Urinary bladder (tissue), 4 donors: Measurements from ENCODE around the gene SLC2A1. TPM values are rescaled to one million over a fixed set of nuclear protein-coding genes. Genes with fewer than 3 reads are reported as not detected.
"Not testable (repeated sequence)": the region's sequence is repeated elsewhere in the genome, so short reads cannot be mapped to it uniquely, and the experiment has no call there.

ENCODE experiments used
- DNase-seq: peaks from one replicate; pipeline ENCODE4 v3.0.0-alpha.2; 2015; ENCODE audit errors: extremely low spot score
- H3K27ac ChIP-seq: one replicate; pipeline ENCODE4 v1.5.1; 2013; ENCODE audit warnings: low read depth, mild to moderate bottlenecking, moderate library complexity
- H3K36me3 ChIP-seq: one replicate; pipeline ENCODE4 v1.6.1; 2013; ENCODE audit warnings: mild to moderate bottlenecking, moderate library complexity; ENCODE audit not compliant: insufficient read depth
- H3K4me1 ChIP-seq: one replicate; pipeline ENCODE4 v1.6.1; 2013; ENCODE audit warnings: mild to moderate bottlenecking, moderate library complexity; ENCODE audit not compliant: insufficient read depth
- H3K4me3 ChIP-seq: one replicate; pipeline ENCODE4 v1.5.1; 2013; ENCODE audit warnings: low read depth, low read length
- WGBS: extraction: QIAGEN DNeasy Blood & Tissue Kit; methylation state at CpG from one replicate; pipeline ENCODE4 v1.1.7; 2013; 5-methylcytosine and 5-hydroxymethylcytosine counted together
- polyA plus RNA-seq: library from polyadenylated mRNA; stranded (reverse); fragments of 200-250 nt; gene quantifications from one replicate; pipeline ENCODE4 v1.2.3, GENCODE V29; 2013
- total RNA-seq: library from RNA; depleted of rRNA; stranded (reverse); fragments of >200 nt; gene quantifications from one replicate; pipeline ENCODE4 v1.2.3, GENCODE V29; 2014
- donor health status: healthy with polysubstance abuse.
- donor health status: healthy.

The SLC2A1 gene
- total and polyA plus RNA-seq, 2 donors, result 56.1 to 78.5 TPM

DNA sequence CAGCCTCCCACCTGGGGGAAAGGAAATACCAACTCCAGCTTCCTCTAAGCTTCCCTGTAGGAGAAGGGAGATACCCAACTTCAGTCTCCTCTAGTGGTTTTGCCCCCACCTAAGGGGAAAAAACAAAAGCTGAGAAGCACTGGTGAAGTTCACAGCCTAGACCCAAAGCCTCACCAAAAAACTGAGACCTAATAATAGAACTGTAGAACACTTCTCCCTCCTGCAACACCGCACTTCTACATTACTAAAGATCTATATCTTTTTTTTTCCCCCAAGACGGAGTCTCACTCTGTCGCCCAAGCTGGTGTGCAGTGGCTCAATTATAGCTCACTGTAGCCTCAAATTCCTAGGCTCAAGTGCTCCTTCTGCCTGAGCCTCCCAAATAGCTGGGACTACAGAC is 43.2 kb downstream of the SLC2A1 start:
- 92% methylated on average over 3 of the region's 3 CpGs for WGBS
- Histone ChIP-seq H3K4me1 (no peaks in the 10 kb centered on the region), H3K27ac (no peak overlapping the region), H3K36me3 (no peaks in the 10 kb centered on the region), H3K4me3 (no peak overlapping the region)
- DNase-seq, result no peak

DNA sequence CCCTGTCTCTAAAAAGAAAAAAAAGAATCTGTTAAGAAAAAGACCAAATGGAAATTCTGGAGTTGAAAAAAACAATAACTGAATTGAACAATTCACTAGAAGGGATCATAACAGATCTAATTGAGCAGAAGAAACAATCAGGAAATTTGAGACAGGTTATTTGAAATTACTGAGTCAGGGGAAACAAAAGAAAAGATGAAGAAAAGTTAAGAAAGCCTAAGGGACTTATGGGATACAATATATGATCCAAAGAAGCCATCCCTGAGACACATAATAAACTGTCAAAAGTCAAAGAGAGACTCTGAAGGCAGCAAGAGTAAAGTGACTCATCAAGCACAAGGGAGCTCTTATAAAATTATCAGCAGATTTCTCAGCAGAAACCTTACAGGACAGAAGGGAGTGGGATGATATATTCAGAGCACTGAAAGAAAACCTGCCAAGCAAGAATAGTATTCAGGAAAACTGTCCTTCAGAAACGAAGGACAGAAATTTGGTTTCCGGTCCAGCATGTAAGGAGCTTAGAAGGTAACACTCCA is 44.5 kb downstream of the SLC2A1 start:
- no peak for DNase-seq
- Histone ChIP-seq H3K4me1 (no peaks in the 10 kb centered on the region), H3K4me3 (no peak overlapping the region), H3K27ac (no peak overlapping the region), H3K36me3 (no peaks in the 10 kb centered on the region)
- WGBS, result 96% methylated on average over 2 of the region's 2 CpGs

- no peak overlapping the region for H3K4me3 ChIP-seq
- H3K36me3 ChIP-seq, result no peaks in the 10 kb centered on the region
- 51% methylated on average over 5 of the region's 5 CpGs for WGBS
- no peak overlapping the region for H3K27ac ChIP-seq
- DNase-seq, result no peak
- H3K4me1 ChIP-seq, result no peaks in the 10 kb centered on the region
These were observed 45.1 kb downstream of the SLC2A1 start for GRCh38 chr1:42913426-42914091.

- no peak for DNase-seq
- H3K36me3 ChIP-seq, result no peaks in the 10 kb centered on the region
- no peaks in the 10 kb centered on the region for H3K4me1 ChIP-seq
- H3K4me3 ChIP-seq, result no peak overlapping the region
- H3K27ac ChIP-seq, result no peak overlapping the region
These were observed 47.7 kb downstream of the SLC2A1 start for GRCh38 chr1:42910985-42911384.

GRCh38 chr1:42908046-42908445 is 50.6 kb downstream of the SLC2A1 start:
- 98% methylated on average over 3 of the region's 3 CpGs for WGBS
- H3K36me3 ChIP-seq, result no peaks in the 10 kb centered on the region
- H3K4me1 ChIP-seq, result no peaks in the 10 kb centered on the region
- H3K27ac ChIP-seq, result no peak overlapping the region
- no peak overlapping the region for H3K4me3 ChIP-seq
- no peak for DNase-seq

GRCh38 chr1:42904434-42904833 is 54.2 kb downstream of the SLC2A1 start:
- WGBS, result 85% methylated on average over 1 of the region's 1 CpG
- DNase-seq, result no peak
- no peak overlapping the region for H3K4me3 ChIP-seq

DNA sequence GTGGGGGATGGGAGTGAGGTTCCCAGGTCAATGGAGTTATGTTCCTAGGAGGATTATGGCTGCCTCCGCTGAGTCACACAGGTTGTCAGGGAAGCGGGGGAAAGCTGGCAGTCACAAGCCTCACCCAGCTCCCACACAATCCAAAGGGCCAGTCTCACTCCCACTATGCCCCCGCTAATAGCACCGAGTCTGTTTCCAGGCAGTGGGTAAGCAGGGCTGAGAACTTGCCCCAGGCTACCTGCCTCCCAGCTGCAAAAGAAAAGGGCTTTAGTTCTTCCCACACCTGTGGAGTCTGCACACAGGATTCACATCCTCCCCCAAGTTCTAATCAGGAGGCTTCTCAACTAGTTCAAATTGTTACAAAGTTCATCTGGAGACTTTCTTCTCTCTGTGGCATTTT is 58.7 kb downstream of the SLC2A1 start:
- not testable (repeated sequence) for H3K4me3 ChIP-seq, H3K36me3 ChIP-seq, H3K4me1 ChIP-seq, H3K27ac ChIP-seq, DNase-seq
- 88% methylated on average over 4 of the region's 4 CpGs for WGBS

More at GRCh38 chr1:42904434-42904833, 54.2 kb downstream of the SLC2A1 start:
- no peaks in the 10 kb centered on the region for H3K36me3 ChIP-seq
- H3K27ac ChIP-seq, result no peak overlapping the region
- no peaks in the 10 kb centered on the region for H3K4me1 ChIP-seq

GRCh38 chr1:42891465-42892138 is 67.1 kb downstream of the SLC2A1 start:
- H3K4me3 ChIP-seq, result no peak overlapping the region
- no peaks in the 10 kb centered on the region for H3K36me3 ChIP-seq
- no peak for DNase-seq
- no peaks in the 10 kb centered on the region for H3K4me1 ChIP-seq
- 58% methylated on average over 5 of the region's 5 CpGs for WGBS
- no peak overlapping the region for H3K27ac ChIP-seq

GRCh38 chr1:42889264-42889663 is 69.4 kb downstream of the SLC2A1 start:
- DNase-seq, result no peak
- WGBS, result 91% methylated on average over 4 of the region's 4 CpGs
- no peak overlapping the region for H3K4me3 ChIP-seq
- no peaks in the 10 kb centered on the region for H3K4me1 ChIP-seq
- H3K36me3 ChIP-seq, result no peaks in the 10 kb centered on the region
- no peak overlapping the region for H3K27ac ChIP-seq

- H3K36me3 ChIP-seq, result no peaks in the 10 kb centered on the region
- no peak overlapping the region for H3K27ac ChIP-seq
- no peaks in the 10 kb centered on the region for H3K4me1 ChIP-seq
- no peak overlapping the region for H3K4me3 ChIP-seq
- no peak for DNase-seq
- WGBS, result 90% methylated on average over 31 of the region's 31 CpGs
These were observed 70.5 kb downstream of the SLC2A1 start for GRCh38 chr1:42888013-42888633.

DNA sequence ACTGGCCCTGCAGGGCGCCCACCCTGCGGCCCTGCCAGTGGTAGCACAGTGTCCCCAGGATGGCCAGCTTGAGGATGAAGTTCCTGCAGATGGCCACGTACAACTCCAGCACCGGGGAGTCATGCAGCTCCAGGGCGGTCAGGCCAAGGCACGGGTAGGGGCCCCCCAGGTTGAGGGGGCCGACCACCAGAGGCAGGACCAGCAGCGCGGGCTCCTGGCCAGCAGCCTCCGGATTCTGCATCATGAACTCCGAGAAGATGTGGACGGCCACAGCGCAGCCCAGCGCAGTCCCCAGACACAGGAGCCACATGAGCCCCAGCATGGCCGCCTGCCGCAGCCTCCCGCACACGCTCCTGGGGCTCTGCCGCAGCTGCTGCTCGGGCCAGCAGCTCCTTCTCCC is 71.3 kb downstream of the SLC2A1 start:
- Histone ChIP-seq H3K4me1 (no peaks in the 10 kb centered on the region), H3K4me3 (no peak overlapping the region), H3K27ac (no peak overlapping the region), H3K36me3 (no peaks in the 10 kb centered on the region)
- 97% methylated on average over 20 of the region's 20 CpGs for WGBS
- DNase-seq, result no peak

GRCh38 chr1:42886800-42887199 is 71.9 kb downstream of the SLC2A1 start:
- no peaks in the 10 kb centered on the region for H3K4me1 ChIP-seq
- WGBS, result 65% methylated on average over 21 of the region's 21 CpGs
- DNase-seq, result no peak
- H3K36me3 ChIP-seq, result no peaks in the 10 kb centered on the region
- H3K27ac ChIP-seq, result no peak overlapping the region
- no peak overlapping the region for H3K4me3 ChIP-seq

GRCh38 chr1:42886046-42886739 is 72.5 kb downstream of the SLC2A1 start:
- H3K4me1 ChIP-seq, result no peaks in the 10 kb centered on the region
- no peak for DNase-seq
- no peak overlapping the region for H3K4me3 ChIP-seq
- H3K36me3 ChIP-seq, result no peaks in the 10 kb centered on the region
- WGBS, result 82% methylated on average over 16 of the region's 16 CpGs
- H3K27ac ChIP-seq, result no peak overlapping the region
